ENCODE results near the gene SLC41A3. TPM values are rescaled to one million over a fixed set of nuclear protein-coding genes. Genes with fewer than 3 reads are reported as not detected.

The SLC41A3 gene
- total and polyA plus RNA-seq, 2 donors (not counting 1 experiment from before 2014, with no cell fraction given), result 49.4 to 52.8 TPM

- no peaks in the 10 kb centered on the region for H3K9me3 ChIP-seq (ENCODE audit: control insufficient read depth, insufficient read depth, low read depth, low read length)
- TF ChIP-seq, protein P1, sequence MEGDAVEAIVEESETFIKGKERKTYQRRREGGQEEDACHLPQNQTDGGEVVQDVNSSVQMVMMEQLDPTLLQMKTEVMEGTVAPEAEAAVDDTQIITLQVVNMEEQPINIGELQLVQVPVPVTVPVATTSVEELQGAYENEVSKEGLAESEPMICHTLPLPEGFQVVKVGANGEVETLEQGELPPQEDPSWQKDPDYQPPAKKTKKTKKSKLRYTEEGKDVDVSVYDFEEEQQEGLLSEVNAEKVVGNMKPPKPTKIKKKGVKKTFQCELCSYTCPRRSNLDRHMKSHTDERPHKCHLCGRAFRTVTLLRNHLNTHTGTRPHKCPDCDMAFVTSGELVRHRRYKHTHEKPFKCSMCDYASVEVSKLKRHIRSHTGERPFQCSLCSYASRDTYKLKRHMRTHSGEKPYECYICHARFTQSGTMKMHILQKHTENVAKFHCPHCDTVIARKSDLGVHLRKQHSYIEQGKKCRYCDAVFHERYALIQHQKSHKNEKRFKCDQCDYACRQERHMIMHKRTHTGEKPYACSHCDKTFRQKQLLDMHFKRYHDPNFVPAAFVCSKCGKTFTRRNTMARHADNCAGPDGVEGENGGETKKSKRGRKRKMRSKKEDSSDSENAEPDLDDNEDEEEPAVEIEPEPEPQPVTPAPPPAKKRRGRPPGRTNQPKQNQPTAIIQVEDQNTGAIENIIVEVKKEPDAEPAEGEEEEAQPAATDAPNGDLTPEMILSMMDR (conservative IDR thresholded peaks at IDR 0.05 in 1 of 2, IDR thresholded peaks at IDR 0.05 in 1 of 2; ENCODE audit: low read depth in 1 of 2, low read length in 2 of 2), result no peak
- TF ChIP-seq EZH2 (IDR thresholded peaks at IDR 0.05; ENCODE audit: low read length, missing control alignments), result no peak
- no peaks in the 10 kb centered on the region for H3K4me1 ChIP-seq (ENCODE audit: control insufficient read depth, extremely low read depth, insufficient read depth, low read length)
- H3K4me2 ChIP-seq (ENCODE audit: extremely low read depth, insufficient read depth, low read length), result no peak overlapping the region
- H3K9ac ChIP-seq (ENCODE audit: insufficient read depth, low read length), result no peak overlapping the region
- no peak overlapping the region for H2AFZ ChIP-seq (ENCODE audit: low read length)
- H3K36me3 ChIP-seq (ENCODE audit: control insufficient read depth, insufficient read depth, low read length), result peaks cover 6% of the 10 kb centered on the region
- DNase-seq (ENCODE audit: low read depth in 2 of 2), result no peak
- H3K79me2 ChIP-seq (ENCODE audit: control insufficient read depth, insufficient read depth, low read length), result no peaks in the 10 kb centered on the region
- no peak overlapping the region for H3K4me3 ChIP-seq (replicated peaks in 1 of 4; ENCODE audit: control extremely low read depth in 1 of 4, insufficient read depth in 1 of 4, low read depth in 3 of 4, low read length in 4 of 4)
- no peaks in the 10 kb centered on the region for H4K20me1 ChIP-seq (ENCODE audit: control insufficient read depth, extremely low read depth, insufficient read depth, low read length)
- H3K27me3 ChIP-seq (ENCODE audit: control insufficient read depth, insufficient read depth, low read length), result no peaks in the 10 kb centered on the region
- no peak overlapping the region for H3K27ac ChIP-seq (ENCODE audit: insufficient read depth, low read length)
Measured at GRCh38 chr3:126008219-126008618, 75.7 kb downstream of the SLC41A3 start.

DNA sequence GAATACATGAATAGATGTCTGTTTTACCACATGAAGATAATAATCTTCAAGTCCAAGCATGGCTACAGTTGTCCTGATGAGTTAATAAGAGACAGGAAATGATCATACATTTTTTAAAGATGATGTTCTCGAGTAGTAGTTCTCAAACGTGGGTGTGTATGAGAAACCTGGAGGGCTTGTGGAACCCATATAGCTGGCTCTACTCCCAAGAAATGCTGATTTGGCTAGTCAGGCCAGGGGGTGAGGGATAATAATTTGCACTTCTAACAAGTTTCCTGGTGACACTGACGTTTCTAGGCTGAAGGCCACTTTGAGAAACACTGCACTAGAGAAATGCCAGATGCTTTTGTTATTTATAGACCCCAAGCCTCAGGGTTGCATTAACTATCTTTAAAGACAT lies 78.0 kb downstream of the SLC41A3 start:
- Histone ChIP-seq H3K4me3 (replicated peaks in 1 of 4; ENCODE audit: control extremely low read depth in 1 of 4, insufficient read depth in 1 of 4, low read depth in 3 of 4, low read length in 4 of 4) (no peak overlapping the region), H3K9ac (ENCODE audit: insufficient read depth, low read length) (no peak overlapping the region), H3K79me2 (ENCODE audit: control insufficient read depth, insufficient read depth, low read length) (no peaks in the 10 kb centered on the region), H3K27me3 (ENCODE audit: control insufficient read depth, insufficient read depth, low read length) (no peaks in the 10 kb centered on the region), H3K36me3 (ENCODE audit: control insufficient read depth, insufficient read depth, low read length) (peaks cover 6% of the 10 kb centered on the region), H3K4me2 (ENCODE audit: extremely low read depth, insufficient read depth, low read length) (no peak overlapping the region), H2AFZ (ENCODE audit: low read length) (no peak overlapping the region), H3K4me1 (ENCODE audit: control insufficient read depth, extremely low read depth, insufficient read depth, low read length) (no peaks in the 10 kb centered on the region), H4K20me1 (ENCODE audit: control insufficient read depth, extremely low read depth, insufficient read depth, low read length) (no peaks in the 10 kb centered on the region), H3K27ac (ENCODE audit: insufficient read depth, low read length) (no peak overlapping the region), H3K9me3 (ENCODE audit: control insufficient read depth, insufficient read depth, low read depth, low read length) (no peaks in the 10 kb centered on the region)
- DNase-seq (ENCODE audit: low read depth in 2 of 2), result peak in 1 of 2 donors; percentile 74
- TF ChIP-seq, protein P1 (conservative IDR thresholded peaks at IDR 0.05 in 1 of 2, IDR thresholded peaks at IDR 0.05 in 1 of 2; ENCODE audit: low read depth in 1 of 2, low read length in 2 of 2), result no peak
- no peak for TF ChIP-seq EZH2 (IDR thresholded peaks at IDR 0.05; ENCODE audit: low read length, missing control alignments)

DNA sequence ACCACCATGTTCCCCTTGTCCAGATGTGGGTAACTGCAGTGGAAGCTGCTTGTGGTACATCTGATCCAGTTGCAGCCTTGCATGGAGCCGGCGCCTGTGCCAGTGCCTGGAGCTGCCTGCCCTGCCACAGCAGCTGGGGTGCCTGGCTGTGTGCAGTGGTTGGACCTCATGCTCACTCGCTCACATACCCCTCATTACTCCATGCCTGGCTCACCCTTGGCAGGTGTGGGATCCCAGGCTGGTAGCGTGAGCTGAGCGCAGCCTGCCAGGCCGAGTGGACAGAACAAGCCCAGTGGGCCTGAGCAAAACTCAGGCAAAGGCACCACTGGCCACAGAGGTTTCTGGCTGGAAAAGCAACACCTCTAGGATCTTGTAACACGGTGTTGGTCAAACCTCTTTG lies 79.2 kb downstream of the SLC41A3 start:
- Histone ChIP-seq H3K27ac (ENCODE audit: insufficient read depth, low read length) (no peak overlapping the region), H3K9ac (ENCODE audit: insufficient read depth, low read length) (no peak overlapping the region), H3K4me1 (ENCODE audit: control insufficient read depth, extremely low read depth, insufficient read depth, low read length) (no peaks in the 10 kb centered on the region), H3K36me3 (ENCODE audit: control insufficient read depth, insufficient read depth, low read length) (peaks cover 6% of the 10 kb centered on the region), H2AFZ (ENCODE audit: low read length) (no peak overlapping the region), H3K4me2 (ENCODE audit: extremely low read depth, insufficient read depth, low read length) (no peak overlapping the region), H3K27me3 (ENCODE audit: control insufficient read depth, insufficient read depth, low read length) (no peaks in the 10 kb centered on the region), H4K20me1 (ENCODE audit: control insufficient read depth, extremely low read depth, insufficient read depth, low read length) (no peaks in the 10 kb centered on the region), H3K4me3 (replicated peaks in 1 of 4; ENCODE audit: control extremely low read depth in 1 of 4, insufficient read depth in 1 of 4, low read depth in 3 of 4, low read length in 4 of 4) (no peak overlapping the region), H3K9me3 (ENCODE audit: control insufficient read depth, insufficient read depth, low read depth, low read length) (no peaks in the 10 kb centered on the region), H3K79me2 (ENCODE audit: control insufficient read depth, insufficient read depth, low read length) (no peaks in the 10 kb centered on the region)
- no peak for TF ChIP-seq EZH2 (IDR thresholded peaks at IDR 0.05; ENCODE audit: low read length, missing control alignments)
- TF ChIP-seq, protein P1 (conservative IDR thresholded peaks at IDR 0.05 in 1 of 2, IDR thresholded peaks at IDR 0.05 in 1 of 2; ENCODE audit: low read depth in 1 of 2, low read length in 2 of 2), result no peak
- DNase-seq (ENCODE audit: low read depth in 2 of 2), result no peak
